HEK293 (cell line): ENCODE results near the gene INO80E.
A peak's percentile ranks its signal among the peaks of the same experiment; 100 is the strongest.

ENCODE experiments used
- CTCF ChIA-PET: fragments of 350-600 bp; formaldehyde crosslinking; extraction: SDS; loops from one replicate; lab custom pipeline; 2021; ENCODE audit warnings: antibody characterized with exemption; lab: Yijun Ruan, JAX
- POLR2A ChIA-PET: fragments of 300-600 bp; formaldehyde crosslinking; extraction: SDS; loops from one replicate; lab custom pipeline; 2020; ENCODE audit warnings: antibody characterized with exemption, inconsistent platforms; lab: Yijun Ruan, JAX
- H3K27ac ChIP-seq: fragments of 200-500 bp; sonication (Bioruptor generic); 2 replicates; pipeline ENCODE4 v1.5.1; 2014; ENCODE audit warnings: low read depth, low read length, control low read depth, inconsistent platforms; ENCODE audit errors: extremely low read depth
- H3K36me3 ChIP-seq, 2 experiments: fragments of 200-500 bp in 1 of 2; sonication (Bioruptor generic) in 1 of 2; 1 replicate in 1 of 2; 2 replicates in 1 of 2; pipeline ENCODE4 v1.5.1; 2014 to 2017; ENCODE audit warnings: inconsistent platforms in 2 of 2, low read length in 2 of 2; ENCODE audit not compliant: control insufficient read depth in 2 of 2, insufficient read depth in 1 of 2
- H3K4me1 ChIP-seq: fragments of 200-500 bp; sonication (Bioruptor generic); 2 replicates; pipeline ENCODE4 v1.5.1; 2014; ENCODE audit warnings: mild to moderate bottlenecking, low read length, inconsistent platforms; ENCODE audit not compliant: control insufficient read depth, insufficient read depth
- H3K4me3 ChIP-seq: 2 replicates; pipeline ENCODE4 v1.5.1; 2011; ENCODE audit warnings: low read depth, mild to moderate bottlenecking, control low read depth, low read length, moderate library complexity
- H3K9me3 ChIP-seq: fragments of 200-500 bp; sonication (Bioruptor generic); 2 replicates; pipeline ENCODE4 v1.5.1; 2014; ENCODE audit warnings: low read depth, low read length, inconsistent platforms; ENCODE audit not compliant: control insufficient read depth, insufficient read depth
- AEBP2 ChIP-seq: fragments of 450-650 bp; formaldehyde crosslinking; IDR thresholded peaks from 2 replicates; pipeline ENCODE4 v1.5.1; 2016; ENCODE audit warnings: missing biosample characterization, missing genetic modification characterization, borderline replicate concordance
- CTCF ChIP-seq: fragments of 450-650 bp; formaldehyde crosslinking; IDR thresholded peaks from 2 replicates; pipeline ENCODE4 v1.5.1; 2016; ENCODE audit warnings: missing biosample characterization, missing genetic modification characterization
- SP2 ChIP-seq: fragments of 450-650 bp; formaldehyde crosslinking; IDR thresholded peaks from 2 replicates; pipeline ENCODE4 v1.5.1; 2016; ENCODE audit warnings: missing biosample characterization, missing genetic modification characterization
- TSHZ1 ChIP-seq: fragments of 450-650 bp; formaldehyde crosslinking; IDR thresholded peaks from 2 replicates; pipeline ENCODE4 v1.5.1; 2016; ENCODE audit warnings: missing biosample characterization, missing genetic modification characterization, borderline replicate concordance
- ZNF18 ChIP-seq: fragments of 450-650 bp; formaldehyde crosslinking; IDR thresholded peaks from 2 replicates; pipeline ENCODE4 v1.5.1; 2016; ENCODE audit warnings: missing biosample characterization, missing genetic modification characterization
- ZNF335 ChIP-seq: fragments of 450-650 bp; formaldehyde crosslinking; conservative IDR thresholded peaks from 2 replicates; pipeline ENCODE4 v1.5.1; 2016; ENCODE audit warnings: missing biosample characterization, missing genetic modification characterization
- ZNF704 ChIP-seq: fragments of 450-650 bp; formaldehyde crosslinking; IDR thresholded peaks from 2 replicates; pipeline ENCODE4 v1.5.1; 2016; ENCODE audit warnings: missing biosample characterization, missing genetic modification characterization
- ZNF791 ChIP-seq: fragments of 450-650 bp; formaldehyde crosslinking; IDR thresholded peaks from 2 replicates; pipeline ENCODE4 v1.5.1; 2016; ENCODE audit warnings: missing biosample characterization, missing genetic modification characterization
- TF ChIP-seq, protein P1 (sequence below): fragments of 450-650 bp; formaldehyde crosslinking; conservative IDR thresholded peaks from 2 replicates; pipeline ENCODE4 v1.5.1; 2016; ENCODE audit warnings: low read depth, missing biosample characterization, missing genetic modification characterization

The INO80E gene

GRCh38 chr16:29950806-29951461 is 45.1 kb upstream of the INO80E start (continued):
- TF ChIP-seq, protein P1, sequence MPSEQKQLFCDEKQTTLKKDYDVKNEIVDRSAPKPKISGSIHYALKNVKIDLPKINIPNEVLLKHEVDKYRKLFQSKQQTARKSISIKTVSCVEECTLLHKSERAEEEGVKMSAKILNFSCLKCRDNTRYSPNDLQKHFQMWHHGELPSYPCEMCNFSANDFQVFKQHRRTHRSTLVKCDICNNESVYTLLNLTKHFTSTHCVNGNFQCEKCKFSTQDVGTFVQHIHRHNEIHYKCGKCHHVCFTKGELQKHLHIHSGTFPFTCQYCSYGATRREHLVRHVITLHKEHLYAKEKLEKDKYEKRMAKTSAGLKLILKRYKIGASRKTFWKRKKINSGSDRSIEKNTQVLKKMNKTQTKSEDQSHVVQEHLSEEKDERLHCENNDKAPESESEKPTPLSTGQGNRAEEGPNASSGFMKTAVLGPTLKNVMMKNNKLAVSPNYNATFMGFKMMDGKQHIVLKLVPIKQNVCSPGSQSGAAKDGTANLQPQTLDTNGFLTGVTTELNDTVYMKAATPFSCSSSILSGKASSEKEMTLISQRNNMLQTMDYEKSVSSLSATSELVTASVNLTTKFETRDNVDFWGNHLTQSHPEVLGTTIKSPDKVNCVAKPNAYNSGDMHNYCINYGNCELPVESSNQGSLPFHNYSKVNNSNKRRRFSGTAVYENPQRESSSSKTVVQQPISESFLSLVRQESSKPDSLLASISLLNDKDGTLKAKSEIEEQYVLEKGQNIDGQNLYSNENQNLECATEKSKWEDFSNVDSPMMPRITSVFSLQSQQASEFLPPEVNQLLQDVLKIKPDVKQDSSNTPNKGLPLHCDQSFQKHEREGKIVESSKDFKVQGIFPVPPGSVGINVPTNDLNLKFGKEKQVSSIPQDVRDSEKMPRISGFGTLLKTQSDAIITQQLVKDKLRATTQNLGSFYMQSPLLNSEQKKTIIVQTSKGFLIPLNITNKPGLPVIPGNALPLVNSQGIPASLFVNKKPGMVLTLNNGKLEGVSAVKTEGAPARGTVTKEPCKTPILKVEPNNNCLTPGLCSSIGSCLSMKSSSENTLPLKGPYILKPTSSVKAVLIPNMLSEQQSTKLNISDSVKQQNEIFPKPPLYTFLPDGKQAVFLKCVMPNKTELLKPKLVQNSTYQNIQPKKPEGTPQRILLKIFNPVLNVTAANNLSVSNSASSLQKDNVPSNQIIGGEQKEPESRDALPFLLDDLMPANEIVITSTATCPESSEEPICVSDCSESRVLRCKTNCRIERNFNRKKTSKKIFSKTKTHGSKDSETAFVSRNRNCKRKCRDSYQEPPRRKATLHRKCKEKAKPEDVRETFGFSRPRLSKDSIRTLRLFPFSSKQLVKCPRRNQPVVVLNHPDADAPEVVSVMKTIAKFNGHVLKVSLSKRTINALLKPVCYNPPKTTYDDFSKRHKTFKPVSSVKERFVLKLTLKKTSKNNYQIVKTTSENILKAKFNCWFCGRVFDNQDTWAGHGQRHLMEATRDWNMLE (tag by site-specific recombination) = no peak
- TF ChIP-seq ZNF18 (no peak), ZNF704 (tag by site-specific recombination) (no peak), SP2 (no peak), ZNF791 (no peak), AEBP2 (tag by site-specific recombination) (no peak)

- Histone ChIP-seq H3K9me3 (no peaks in the 10 kb centered on the region), H3K4me1 (no peaks in the 10 kb centered on the region), H3K4me3 (no peak overlapping the region), H3K27ac (no peak overlapping the region), H3K36me3 (no peaks in the 10 kb centered on the region)
- TF ChIP-seq TSHZ1 (no peak), CTCF (0 out of 2 replicates have a peak, but pooled peaks have one; percentile 9), ZNF335 (tag by site-specific recombination) (peak; percentile 39; the same call in 1 of the 2 replicates)
- CTCF ChIA-PET = interaction anchor here (1.3 kb wide), 1 partner anchor 10 kb away, joined by 8 read pairs; the partner anchor contains the start of gene TMEM219
- POLR2A ChIA-PET = interaction anchor here (2.0 kb wide), 1 partner anchor 10 kb away, joined by 7 read pairs; the partner anchor contains the start of gene TMEM219
These were observed 44.2 kb upstream of the INO80E start for GRCh38 chr16:29951625-29952365.
